ENCODE results near the gene CLDN24.

DNA sequence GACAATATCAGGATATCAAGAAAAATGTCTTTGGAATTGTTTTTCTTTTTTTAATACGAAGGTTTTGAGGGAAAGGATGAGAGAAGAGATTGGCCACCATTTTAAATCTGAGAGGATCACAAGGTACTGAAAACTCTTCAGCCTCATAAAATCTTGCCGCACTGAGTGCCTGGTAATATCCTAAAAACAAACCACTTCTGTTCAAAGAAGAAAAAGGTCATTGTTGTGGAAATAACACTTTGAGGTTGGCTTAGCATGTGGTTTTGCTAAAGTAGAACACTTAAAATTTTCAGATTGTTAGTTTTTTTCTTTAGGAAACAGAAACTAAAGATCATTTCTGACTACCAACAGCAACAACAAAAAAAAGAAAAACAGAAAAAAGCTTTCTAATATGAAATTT, 1.1 kb downstream of the CLDN24 start:
- TF ChIP-seq CTCF (IDR thresholded peaks at IDR 0.05; ENCODE audit: extremely low read depth in 1 of 2, insufficient read depth in 1 of 2, low read depth in 1 of 2, low read length in 2 of 2) (no peak), EZH2 (IDR thresholded peaks at IDR 0.05; ENCODE audit: borderline replicate concordance, low read depth, low read length, severe bottlenecking) (no peak), JUN (IDR thresholded peaks at IDR 0.05; ENCODE audit: borderline replicate concordance, insufficient read depth, insufficient read length, low read depth) (no peak), POLR2A (IDR thresholded peaks at IDR 0.05; ENCODE audit: low read depth, low read length) (no peak), POLR2AphosphoS5 (IDR thresholded peaks at IDR 0.05; ENCODE audit: insufficient read depth, low read depth, low read length) (no peak)
